GM12891 (cell line): Measurements from ENCODE around the gene GRIN2A.

Source experiments
- POLR2A ChIP-seq: IDR thresholded peaks from 2 replicates; pipeline ENCODE4 v1.6.1; 2011; ENCODE audit warnings: low read depth, low read length, control low read depth
- POLR2AphosphoS5 ChIP-seq: IDR thresholded peaks from 2 replicates; pipeline ENCODE4 v1.6.1; 2011; ENCODE audit warnings: low read depth, low read length, control low read depth
- POU2F2 ChIP-seq: IDR thresholded peaks from 2 replicates; pipeline ENCODE4 v1.6.1; 2011; ENCODE audit warnings: low read depth, mild to moderate bottlenecking, control low read depth, low read length, moderate library complexity
- TAF1 ChIP-seq: IDR thresholded peaks from 2 replicates; pipeline ENCODE4 v1.6.1; 2011; ENCODE audit warnings: low read depth, low read length, control low read depth

DNA sequence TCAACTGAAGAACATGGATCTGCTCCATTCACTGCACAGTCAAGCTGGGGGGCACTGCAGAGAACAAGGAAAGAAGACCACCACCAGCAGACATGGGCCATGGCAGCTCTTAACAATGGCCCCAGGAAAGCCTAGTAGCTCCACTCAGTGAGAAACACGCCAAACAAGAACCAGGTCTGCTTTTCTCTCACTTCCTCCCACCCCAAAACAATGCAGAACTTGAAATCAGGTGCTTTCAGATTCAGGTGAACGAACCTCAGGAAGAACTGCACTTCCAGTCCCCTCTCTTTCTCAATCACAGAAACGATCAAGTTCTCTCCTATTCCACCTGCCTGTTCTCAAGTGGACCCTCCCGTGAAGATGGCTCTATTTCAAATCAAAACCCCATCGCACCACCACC lies 155.6 kb downstream of the GRIN2A start:
- TF ChIP-seq TAF1 (no peak), POLR2A (no peak), POU2F2 (no peak), POLR2AphosphoS5 (no peak)
